Activated effector memory CD4-positive, alpha-beta T cell treated with Interleukin-2 at 50 U/mL for 16 hours (primary cell): ENCODE results near the gene ANO6.

Experiments
- DNase-seq: peaks from one replicate; pipeline ENCODE4 v3.0.0-alpha.2; 2020

Gene ANO6

DNA sequence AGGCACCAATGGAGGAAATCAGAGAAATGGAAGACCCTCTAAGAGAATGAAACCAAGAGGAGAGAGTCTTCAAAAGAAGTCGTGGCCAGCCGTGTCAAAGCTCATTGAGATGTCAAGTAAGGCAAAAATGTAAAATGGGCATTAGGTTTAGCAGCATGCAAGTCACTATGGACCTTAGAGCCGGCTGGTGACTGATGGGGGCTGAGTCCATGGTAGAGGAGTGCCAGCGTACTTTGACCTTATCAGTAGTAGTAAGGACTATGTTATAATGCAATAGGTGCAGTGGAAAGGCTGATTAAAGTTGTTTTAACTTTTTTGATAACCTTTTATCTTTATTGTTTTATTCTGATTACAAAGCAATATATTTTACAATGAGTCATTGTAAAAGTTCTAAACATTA, 66.5 kb downstream of the ANO6 start:
- no peak for DNase-seq

DNA sequence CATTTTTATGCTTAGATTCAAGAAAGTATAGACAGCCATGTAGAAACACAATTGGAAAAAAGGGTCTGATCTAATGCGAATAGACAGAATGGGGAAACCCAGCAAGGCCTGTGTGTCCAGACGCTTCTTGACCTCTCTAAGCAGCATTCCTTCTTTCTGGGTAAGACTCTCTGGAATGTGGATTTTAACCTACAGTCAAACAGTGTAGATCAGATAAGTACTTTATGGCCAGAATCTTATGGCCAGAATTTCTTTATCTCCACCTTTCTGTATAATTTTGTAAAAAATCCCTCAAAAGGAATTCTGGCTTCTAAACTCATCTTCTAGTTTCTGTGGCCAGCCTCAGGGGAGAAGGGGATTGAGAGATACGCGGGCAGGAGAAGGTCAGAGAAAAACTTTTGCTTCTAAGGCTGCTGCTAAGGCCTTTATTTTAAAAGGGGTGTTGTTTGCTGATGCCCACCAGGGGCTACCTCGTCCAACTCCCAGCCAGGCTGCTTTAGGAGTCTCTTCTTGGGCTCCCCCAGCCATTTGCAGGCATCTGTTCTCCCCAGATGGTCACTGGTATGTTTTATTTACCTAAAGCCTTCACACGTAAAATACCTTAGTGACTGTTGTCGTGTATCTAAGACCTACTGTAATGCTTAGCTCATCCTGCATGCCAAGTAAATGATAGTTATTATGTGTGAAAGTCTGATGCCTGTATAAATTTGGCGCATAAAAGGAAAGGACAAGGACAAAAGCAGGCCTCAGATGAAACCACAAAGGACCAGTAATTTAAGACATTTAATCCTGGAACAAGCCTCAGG, 68.4 kb downstream of the ANO6 start:
- DNase-seq = no peak

DNA sequence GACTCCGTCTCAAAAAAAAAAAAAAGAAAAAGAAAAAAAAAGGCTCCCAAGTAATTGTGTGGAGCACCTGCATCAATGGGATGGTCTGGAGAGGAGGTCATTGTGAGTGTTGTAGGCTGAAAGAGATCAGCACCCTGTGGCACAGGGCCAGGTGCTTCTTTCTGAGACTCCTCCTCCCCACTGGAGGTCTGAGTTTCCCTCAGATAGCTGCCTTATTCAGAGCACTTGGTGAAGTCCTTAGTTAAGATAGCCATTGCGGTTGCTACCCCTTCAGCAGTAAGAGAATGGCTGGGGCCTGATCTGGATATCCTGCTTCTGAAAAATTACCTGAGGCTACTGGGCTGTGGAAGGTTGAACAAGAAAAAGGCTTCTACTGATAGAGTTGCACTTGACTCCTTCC, 69.8 kb downstream of the ANO6 start:
- DNase-seq = no peak

DNA sequence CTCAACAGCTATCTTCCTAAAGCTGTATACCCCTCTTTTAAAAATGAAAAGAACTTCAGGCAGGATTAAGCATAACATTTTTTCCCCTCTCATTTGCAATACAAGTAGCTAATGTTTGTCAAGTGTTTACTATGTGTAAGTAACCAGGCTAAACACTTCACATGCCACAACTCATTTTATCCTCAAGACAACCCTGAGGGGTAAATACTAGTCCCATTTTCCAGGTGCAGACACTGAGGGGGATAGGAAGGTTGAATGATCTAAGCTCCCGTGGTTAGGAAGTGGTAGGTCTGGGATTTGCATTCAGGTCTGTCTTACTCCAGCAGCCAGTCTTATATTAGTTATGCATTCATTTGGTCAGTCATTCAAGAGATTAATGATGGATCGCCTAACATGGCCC, 70.7 kb downstream of the ANO6 start:
- no peak for DNase-seq

DNA sequence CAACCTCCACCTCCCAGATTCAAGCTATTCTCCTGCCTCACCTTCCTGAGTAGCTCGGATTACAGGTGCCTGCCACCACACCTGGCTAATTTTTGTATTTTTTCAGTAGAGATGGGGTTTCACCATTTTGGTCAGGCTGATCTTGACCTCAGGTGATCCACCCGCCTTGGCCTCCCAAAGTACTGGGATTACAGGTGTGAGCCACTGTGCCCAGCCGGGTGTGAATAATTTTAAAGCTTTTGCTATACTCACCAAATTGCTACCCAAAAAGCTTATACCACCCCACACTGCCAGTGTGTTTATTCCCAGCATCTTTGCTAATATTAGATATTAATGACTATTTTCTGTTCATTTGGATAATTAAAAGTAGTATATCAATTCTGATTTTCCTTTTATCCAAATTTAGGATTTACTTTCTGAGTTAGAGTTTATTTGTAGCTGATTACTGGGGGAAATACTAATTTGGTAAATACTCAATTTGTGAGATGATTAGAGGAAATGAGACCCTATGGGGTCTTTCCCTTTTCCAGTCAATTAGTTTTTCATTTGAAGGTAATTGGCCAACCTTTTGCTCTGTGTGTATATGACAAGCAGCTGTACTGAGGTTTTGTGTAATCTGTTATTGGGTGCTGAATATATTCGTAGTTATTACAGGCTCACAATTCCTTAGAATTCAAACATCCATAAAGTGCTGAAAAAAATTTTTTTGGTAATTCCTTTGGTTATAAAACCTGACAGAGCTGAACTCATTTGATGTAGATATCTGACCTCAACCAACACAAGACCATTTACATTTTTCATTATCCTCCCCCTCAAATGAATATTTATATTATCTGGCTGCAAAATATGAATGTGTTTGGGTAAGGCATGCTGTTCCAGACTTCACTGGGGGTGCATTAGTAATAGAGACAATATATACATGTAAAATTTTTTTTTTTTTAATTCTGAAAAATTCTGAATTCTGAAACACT, 73.6 kb downstream of the ANO6 start:
- DNase-seq = no peak

DNA sequence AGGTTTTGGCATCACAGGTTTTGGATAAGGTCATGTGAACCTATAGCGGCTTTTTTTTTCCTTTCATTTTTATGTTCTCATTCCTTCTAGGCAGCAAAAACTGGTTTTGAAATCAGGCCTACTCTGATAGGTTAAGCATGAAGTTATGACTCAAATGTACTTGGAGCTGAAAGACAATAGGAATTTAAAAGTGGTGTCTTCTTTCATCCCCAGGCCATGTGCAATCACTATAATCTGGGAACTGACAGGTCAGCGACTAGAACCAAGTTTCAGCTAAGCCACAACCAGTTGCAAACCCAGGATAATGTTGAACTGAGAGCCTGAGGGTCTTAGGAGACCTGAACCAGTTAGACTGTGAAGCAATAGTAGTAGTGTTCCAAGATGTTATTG, 74.3 kb downstream of the ANO6 start:
- DNase-seq = no peak

DNA sequence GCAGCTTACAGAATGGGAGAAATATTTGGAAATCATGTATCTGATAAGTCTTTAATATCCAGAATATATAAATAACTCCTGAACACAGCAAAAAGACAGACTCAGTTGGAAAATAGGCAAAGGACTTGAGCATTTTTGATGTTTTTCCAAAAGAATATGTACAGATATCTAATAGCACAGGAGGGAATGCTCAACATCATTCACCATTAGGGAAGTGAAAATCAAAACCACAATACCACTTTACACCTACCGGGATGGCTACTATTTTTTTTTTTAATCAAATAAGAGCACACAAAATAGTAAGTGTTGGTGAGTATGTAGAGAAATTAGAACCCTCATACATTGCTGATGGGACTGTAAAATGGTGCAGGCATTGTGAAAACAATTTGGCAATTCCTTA, 75.6 kb downstream of the ANO6 start:
- DNase-seq = no peak

DNA sequence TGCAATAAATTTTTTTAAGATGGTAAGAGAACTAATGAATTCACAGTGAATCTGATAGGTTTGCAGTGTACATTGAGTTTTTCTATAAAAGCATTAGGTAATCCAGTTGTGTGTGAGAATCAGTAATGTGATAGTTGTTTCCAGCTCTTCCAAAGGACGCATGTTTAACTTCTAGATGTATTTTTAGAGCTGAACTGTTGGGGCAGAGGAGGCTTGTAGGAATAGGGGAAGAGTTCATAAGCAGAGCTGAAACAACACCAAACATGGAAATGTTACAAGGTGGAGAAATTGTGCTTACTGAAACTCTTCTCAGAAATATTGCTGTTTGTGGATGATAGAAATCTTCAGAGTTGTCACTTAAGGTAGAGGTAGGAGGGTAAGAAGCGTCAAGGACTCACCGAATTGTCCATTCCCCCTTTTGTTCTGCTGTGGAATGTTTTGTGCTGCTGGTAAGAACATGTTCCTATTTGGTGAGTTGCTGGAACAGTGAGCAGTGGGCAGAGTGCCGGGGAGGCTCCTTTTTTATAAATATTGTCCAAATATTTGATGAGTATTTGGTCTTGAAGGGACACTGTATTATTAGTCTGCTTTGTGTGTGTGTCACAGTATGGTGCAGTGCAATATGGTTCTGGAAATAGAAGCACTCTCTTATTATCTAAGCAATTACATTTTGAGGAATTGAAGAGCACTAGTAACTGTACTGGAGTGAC, 76.7 kb downstream of the ANO6 start:
- DNase-seq = no peak

DNA sequence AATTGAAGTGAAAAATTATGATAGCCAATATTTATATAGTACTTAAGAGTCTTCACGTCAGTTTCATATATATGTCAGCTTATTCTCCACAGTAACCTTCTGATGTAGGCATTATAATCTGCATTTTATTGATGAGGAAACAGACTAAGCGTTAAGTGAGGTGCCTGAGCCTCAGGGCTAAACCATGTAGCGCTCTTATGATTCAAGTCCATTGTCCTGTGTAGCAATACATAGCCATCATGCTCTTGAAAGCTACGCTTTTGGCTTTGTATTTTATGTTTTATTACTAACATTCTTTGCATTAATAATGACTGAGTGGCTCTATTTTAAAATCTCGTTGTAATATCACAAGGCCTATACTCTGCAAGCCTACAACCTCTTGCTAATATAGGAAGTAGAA, 79.0 kb downstream of the ANO6 start:
- no peak for DNase-seq

DNA sequence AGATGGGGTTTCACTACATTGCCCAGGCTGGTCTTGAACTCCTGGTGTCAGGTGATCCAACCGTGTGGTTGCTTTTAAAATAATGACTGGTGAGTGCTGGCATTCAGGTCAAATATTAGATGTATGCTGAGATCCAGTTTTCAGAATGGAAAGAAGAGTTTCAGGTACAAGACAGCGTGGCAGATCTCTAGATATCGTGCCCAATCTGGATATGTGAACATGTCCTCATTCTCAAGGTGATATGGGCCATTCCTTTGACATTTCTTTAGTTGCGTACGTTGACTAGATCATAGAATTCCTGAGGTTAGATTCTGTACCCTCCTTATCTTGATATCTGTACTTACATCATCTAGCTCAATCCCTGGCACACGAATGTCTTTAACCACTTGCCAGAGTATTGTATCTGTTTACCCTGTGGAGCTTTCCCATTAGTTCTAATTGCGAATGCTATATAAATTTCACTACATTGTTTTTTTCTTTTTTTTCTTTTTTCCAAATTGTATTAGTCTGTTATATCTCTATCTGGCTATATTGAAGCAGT, 80.2 kb downstream of the ANO6 start:
- DNase-seq = no peak

DNA sequence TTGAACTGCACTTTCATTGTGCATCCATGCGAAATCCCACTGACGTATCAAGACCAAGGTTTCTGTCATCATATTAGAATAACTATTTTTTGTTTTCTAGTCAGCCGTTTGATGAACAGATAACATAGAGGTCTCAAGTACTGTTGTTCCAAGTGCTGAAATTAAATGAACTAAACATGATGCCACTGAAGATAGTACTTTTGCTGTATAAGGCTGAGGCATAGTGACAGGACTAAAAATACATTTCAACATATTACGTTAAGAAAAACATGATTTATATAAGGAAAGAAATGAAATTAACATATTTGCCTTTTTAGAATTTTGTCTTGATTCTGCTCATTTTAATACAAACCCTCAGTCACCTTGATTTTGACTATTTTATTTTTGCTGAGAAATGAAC, 82.2 kb downstream of the ANO6 start:
- no peak for DNase-seq

DNA sequence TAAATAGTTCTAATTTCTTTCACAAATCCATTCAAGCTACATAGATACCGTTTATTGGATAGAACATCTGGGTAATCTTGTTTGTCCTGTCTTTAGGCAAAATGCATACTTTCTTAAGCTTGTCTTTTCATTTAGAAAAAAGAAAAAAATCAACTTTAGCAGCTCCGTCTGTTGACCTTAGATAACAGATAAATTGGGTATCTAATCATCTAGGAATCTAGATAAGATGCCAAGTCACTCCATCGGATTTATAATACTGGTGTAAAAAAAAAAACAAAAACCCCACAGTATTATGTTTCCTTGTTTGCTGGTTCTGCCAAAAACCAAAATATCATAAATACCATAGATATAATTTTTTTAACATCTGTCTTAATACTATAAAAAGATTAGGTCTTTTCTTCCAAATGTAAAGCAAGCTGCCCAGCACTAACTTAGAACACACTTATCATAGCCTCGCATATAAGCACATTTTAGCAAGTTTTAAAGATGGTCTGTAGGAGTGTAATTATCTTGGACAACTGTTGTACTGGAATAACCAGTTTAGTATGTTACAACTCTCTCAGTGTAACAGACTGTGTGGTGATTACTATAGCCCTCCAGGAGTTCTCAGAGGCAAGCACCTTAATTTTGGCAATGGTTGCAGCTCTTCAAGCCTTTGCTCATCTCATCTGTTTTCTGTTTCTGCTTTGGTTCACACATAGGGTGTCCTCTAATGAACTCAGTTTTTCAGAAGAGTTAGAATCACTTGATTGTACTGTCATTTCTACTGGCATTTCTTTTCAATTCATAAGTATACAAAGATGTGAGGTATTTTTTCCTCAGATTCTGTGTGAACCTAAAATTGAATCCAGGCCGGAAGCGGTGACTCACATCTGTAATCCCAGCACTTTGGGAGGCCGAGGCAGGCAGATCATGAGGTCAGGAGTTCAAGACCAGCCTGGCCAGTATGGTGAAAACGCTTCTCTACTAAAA, 83.1 kb downstream of the ANO6 start:
- no peak for DNase-seq

DNA sequence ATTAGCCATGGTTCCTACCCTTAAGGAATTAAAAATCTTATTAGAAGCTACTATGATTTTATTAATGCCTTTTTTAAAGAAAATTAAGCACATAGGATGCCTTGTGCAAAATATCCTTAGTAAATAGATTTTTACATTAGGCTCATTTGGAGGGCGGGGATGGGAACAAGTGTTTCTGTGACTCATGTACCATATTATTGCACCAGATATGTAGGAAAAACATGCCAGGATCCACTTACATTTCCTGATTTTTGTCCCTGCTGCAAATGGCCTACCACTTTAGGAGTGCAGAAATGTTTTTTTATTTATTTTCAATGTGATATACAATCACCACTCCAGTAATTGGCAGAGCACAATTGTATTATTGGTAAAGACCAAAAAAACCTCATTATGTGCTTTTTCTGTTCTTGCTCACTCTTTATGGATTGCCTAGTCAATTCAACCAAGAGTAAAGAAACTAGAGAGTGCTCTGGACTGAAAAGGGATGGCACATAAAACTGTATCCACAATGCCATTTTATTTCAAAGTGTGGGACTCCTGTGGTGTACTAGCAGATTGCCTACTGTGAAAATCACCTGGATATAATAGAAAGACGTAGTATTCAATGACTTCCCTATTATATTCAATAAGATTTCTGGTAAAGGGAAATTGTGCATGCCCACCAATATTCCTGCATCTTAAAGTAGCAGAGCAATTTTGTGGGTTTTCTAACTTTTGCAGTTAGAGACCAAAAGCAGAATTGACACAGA, 86.9 kb downstream of the ANO6 start:
- no peak for DNase-seq

DNA sequence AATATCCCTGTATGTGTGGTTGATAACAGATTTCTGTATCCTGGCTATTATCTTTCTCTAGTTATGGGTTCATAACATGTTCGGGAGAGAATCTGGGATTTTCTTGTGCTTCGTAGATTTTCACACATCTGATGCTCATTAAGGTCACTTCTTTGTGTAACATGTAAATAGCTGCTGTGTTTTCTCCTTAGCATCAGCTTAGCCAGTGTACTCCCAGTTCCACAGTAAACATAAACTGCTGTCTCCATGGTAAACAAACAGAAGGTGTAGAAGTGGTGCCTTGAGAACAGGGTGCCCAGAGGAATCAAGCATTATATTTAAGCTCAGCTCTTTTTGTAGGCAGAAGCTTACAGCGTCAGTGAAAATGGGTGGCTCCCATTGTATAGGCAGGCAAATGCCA, 88.0 kb downstream of the ANO6 start:
- no peak for DNase-seq

DNA sequence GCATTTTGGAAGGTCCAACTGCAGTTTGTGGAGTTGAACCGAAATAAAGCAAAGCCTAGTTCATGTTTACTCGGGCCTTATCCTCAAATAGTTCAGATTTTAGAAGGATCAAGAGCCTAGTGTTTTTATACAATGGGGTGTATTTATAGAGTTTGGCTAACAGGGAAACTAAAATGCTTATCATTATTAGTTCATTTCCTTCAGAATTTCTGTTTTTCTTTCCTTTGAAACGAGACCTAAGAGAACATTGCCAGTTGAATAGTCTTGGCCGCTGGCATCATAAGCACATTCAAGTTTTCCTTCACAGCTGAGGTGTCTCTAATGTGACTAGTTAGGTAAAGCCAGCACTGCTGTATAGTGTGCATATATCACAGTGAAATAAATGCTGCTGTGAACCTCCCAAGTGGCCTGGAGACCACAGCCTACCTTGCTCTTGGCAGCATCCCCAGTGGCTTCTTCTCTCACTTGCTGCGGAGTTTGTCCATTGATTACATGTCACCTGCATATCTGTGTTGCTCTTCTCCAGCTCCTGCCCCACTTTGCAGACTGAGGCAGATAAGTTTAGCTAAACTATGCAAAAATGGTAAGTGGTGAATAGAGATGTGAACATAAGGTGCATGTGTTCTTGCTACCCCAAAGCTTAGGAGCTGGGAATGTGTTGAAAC, 88.8 kb downstream of the ANO6 start:
- no peak for DNase-seq

DNA sequence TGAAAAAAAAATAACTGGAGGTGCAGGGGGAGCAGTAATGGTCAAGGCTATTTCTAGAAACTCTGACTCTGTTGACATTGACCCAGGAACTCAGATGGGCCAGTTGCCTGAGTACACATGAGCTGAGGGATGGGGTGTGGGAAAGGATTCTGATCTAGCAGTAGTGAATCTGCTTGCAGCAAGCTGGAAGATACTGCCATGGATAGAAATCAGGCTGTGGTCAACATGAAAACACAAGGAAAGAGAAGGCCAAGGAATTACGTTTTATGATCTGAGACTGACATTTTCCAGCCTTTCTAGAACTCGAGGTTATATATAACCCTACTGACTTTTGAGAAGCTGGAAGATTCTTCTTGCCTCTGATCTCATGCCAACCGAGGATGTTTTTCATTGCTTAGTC, 90.0 kb downstream of the ANO6 start:
- DNase-seq = no peak

DNA sequence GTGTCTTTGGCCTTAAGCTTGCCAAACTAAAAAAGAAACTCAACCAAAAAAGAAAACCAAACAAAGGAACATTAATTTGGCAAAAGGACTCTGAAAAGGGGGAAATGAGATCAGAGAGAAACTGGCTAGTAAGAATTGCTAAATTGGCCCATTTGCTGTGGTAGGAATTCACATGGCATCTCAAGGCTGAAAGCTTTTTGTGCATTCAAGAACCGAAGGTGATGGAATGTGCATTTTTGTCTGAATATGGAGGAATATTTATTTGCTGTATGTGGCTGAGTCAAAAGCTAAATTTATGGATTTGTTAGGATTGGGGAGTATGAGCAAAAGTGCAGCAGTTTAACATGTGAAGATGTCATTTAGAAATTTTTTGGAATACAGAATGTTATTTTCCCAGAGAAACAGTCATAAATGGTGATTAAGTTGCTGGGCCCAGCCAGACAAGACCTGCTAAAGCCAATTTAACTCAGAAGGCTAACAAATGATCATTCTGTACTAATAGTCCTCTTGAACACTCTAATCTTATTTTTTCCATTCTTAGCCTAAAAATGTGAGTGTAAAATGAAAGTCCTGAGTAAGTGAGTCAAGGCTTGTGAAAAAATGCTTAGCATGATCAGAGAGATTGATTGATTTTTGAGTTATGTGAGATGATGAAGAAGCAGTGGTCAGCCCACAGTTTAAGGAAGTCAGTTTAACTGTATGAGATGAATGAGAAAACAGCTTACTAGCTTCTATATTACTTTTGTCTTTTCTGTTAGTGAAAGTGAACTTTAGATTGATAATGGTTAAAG, 94.1 kb downstream of the ANO6 start:
- no peak for DNase-seq

DNA sequence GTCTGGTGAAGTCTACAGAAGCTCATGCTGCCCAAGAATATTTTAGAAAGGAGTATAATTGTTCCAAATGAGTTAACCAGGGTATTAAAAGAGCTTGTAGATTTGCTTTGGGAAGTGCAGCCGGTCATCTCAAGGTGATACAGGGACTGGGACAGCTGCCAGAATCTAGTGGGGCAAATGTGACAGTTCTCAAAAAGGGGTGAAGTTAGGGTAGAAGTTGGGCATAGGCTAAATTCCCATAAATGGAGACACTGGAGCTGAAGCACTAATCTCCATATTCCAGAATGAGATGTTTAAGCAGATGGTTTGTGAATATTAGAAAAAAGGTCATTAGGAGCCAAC, 94.7 kb downstream of the ANO6 start:
- no peak for DNase-seq

DNA sequence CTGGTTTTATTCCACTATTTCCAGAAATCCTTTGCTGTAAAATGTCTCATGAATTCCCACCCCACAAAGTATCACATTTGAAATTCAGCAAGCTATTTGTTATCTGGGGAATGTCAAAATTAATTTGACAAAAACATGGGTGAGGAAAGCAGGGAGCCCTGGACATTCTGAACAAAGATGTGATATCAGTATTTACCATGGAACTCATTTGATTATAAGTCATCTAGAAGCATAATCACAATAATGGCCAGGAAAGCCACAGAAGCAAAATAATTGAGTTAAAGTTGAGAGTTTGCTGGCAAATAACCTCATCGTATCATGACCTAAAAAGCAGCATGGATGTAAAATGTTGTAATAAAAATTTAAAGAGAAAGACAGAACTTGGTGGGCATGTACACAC, 96.1 kb downstream of the ANO6 start:
- DNase-seq = no peak

DNA sequence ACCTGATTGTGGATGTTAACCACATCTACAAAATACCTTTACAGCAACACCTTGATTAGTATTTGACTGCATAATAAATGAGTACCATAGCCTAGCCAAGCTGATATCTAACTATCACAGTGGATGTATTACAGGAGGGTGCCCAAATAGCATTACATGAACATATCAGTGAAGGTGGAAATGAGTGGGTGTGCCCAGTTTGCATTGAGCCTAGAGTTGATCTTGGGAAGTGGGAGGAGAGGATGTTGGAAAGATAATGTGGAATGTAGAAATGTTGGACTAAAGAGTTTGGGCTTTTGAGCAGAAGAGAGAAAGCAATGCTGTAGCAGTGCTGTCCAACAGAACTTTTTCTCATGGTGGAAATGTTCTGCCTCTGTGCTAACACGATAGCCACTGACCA, 98.9 kb downstream of the ANO6 start:
- no peak for DNase-seq
